Kasumi-1 (cell line): ENCODE data around the gene RNASET2.
"Not testable (repeated sequence)": the region's sequence is repeated elsewhere in the genome, so short reads cannot be mapped to it uniquely, and the experiment has no call there.

Experiments
- DNase-seq, 2 experiments: peaks; one replicate each; lab custom pipeline; 2025; lab: John Stamatoyannopoulos, UW

Gene RNASET2

GRCh38 chr6:166903027-166903426 is 53.3 kb downstream of the RNASET2 start:
- no peak for DNase-seq

GRCh38 chr6:166902211-166902755 is 54.1 kb downstream of the RNASET2 start:
- no peak for DNase-seq

GRCh38 chr6:166901626-166902025 is 54.7 kb downstream of the RNASET2 start:
- DNase-seq = no peak

GRCh38 chr6:166900956-166901607 is 55.3 kb downstream of the RNASET2 start:
- no peak for DNase-seq

- DNase-seq = no peak
These were observed 56.1 kb downstream of the RNASET2 start for GRCh38 chr6:166900130-166900708.

GRCh38 chr6:166898910-166899309 is 57.4 kb downstream of the RNASET2 start:
- no peak for DNase-seq

GRCh38 chr6:166894614-166895013 is 61.7 kb downstream of the RNASET2 start:
- not testable (repeated sequence) for DNase-seq

- not testable (repeated sequence) for DNase-seq
These were observed 63.9 kb downstream of the RNASET2 start for GRCh38 chr6:166892472-166892871.

GRCh38 chr6:166886773-166887172 is 69.6 kb downstream of the RNASET2 start:
- not testable (repeated sequence) for DNase-seq

GRCh38 chr6:166884958-166885357 is 71.4 kb downstream of the RNASET2 start:
- not testable (repeated sequence) for DNase-seq

- DNase-seq = no peak
These were observed 76.8 kb downstream of the RNASET2 start for GRCh38 chr6:166879594-166879993.
